HEK293T (cell line): Measurements from ENCODE around the gene UBXN4.

Experiments used
- BHLHE40 ChIP-seq: fragments of 450-650 bp; IDR thresholded peaks from 2 replicates; pipeline ENCODE4 v1.6.1; 2016; ENCODE audit warnings: mild to moderate bottlenecking, moderate library complexity, borderline replicate concordance
- ELF4 ChIP-seq: fragments of 450-650 bp; IDR thresholded peaks from 2 replicates; pipeline ENCODE4 v1.6.1; 2017; ENCODE audit warnings: antibody characterized with exemption
- FOXA1 ChIP-seq: fragments of 450-650 bp; IDR thresholded peaks from 2 replicates; pipeline ENCODE4 v1.6.1; 2016; ENCODE audit warnings: mild to moderate bottlenecking
- FOXK2 ChIP-seq: fragments of 450-650 bp; IDR thresholded peaks from 2 replicates; pipeline ENCODE4 v1.6.1; 2016; ENCODE audit warnings: mild to moderate bottlenecking
- FOXM1 ChIP-seq: fragments of 450-650 bp; IDR thresholded peaks from 2 replicates; pipeline ENCODE4 v1.6.1; 2017; ENCODE audit warnings: mild to moderate bottlenecking, borderline replicate concordance
- L3MBTL2 ChIP-seq: fragments of 450-650 bp; conservative IDR thresholded peaks from 2 replicates; pipeline ENCODE4 v1.6.1; 2016; ENCODE audit warnings: mild to moderate bottlenecking
- NFRKB ChIP-seq: fragments of 450-650 bp; IDR thresholded peaks from 2 replicates; pipeline ENCODE4 v1.6.1; 2016; ENCODE audit warnings: mild to moderate bottlenecking, moderate library complexity
- SP1 ChIP-seq: fragments of 450-650 bp; IDR thresholded peaks from 2 replicates; pipeline ENCODE4 v1.6.1; 2017
- SUZ12 ChIP-seq: fragments of 450-650 bp; IDR thresholded peaks from 2 replicates; pipeline ENCODE4 v1.6.1; 2016; ENCODE audit warnings: mild to moderate bottlenecking
- TARDBP ChIP-seq: fragments of 450-650 bp; IDR thresholded peaks from 2 replicates; pipeline ENCODE4 v1.6.1; 2016
- ZNF384 ChIP-seq: fragments of 450-650 bp; IDR thresholded peaks from 2 replicates; pipeline ENCODE4 v1.6.1; 2016
- TF ChIP-seq, protein P1 (sequence below): fragments of 450-650 bp; IDR thresholded peaks from 2 replicates; pipeline ENCODE4 v1.6.1; 2016

- TF ChIP-seq FOXA1 (no peak), BHLHE40 (no peak), SP1 (no peak), ZNF384 (no peak), ELF4 (no peak), SUZ12 (no peak), FOXK2 (no peak), NFRKB (no peak), TARDBP (no peak), FOXM1 (no peak), L3MBTL2 (no peak)
- TF ChIP-seq, protein P1, sequence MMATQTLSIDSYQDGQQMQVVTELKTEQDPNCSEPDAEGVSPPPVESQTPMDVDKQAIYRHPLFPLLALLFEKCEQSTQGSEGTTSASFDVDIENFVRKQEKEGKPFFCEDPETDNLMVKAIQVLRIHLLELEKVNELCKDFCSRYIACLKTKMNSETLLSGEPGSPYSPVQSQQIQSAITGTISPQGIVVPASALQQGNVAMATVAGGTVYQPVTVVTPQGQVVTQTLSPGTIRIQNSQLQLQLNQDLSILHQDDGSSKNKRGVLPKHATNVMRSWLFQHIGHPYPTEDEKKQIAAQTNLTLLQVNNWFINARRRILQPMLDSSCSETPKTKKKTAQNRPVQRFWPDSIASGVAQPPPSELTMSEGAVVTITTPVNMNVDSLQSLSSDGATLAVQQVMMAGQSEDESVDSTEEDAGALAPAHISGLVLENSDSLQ = no peak
Measured at GRCh38 chr2:135743860-135744259, 2.2 kb downstream of the UBXN4 start.
